IMR-90 (cell line): ENCODE results near the gene SLC35D1. TPM values are rescaled to one million over a fixed set of nuclear protein-coding genes. Genes with fewer than 3 reads are reported as not detected.
A peak's percentile ranks its signal among the peaks of the same experiment; 100 is the strongest.

Experiments used
- ATAC-seq: fragments of 200-7000 bp; cut with Tn5 transposase; 2 replicates; pipeline ENCODE4 v1.9.1; 2020; ENCODE audit warnings: low read depth, mild to moderate bottlenecking, moderate library complexity
- BruUV-seq: library from RNA; stranded (reverse); fragments of 400-500 nt; replicated peaks from 2 replicates; lab custom pipeline; 2021; lab: Mats Ljungman, UMichigan
- CTCF ChIA-PET: fragments of 300-600 bp; formaldehyde crosslinking; extraction: SDS; loops from one replicate; lab custom pipeline; 2021; ENCODE audit warnings: antibody characterized with exemption; lab: Yijun Ruan, JAX
- POLR2A ChIA-PET: fragments of 300-600 bp; sonication (Branson Sonifier 250); formaldehyde crosslinking; loops from one replicate; lab custom pipeline; 2022; ENCODE audit warnings: antibody characterized with exemption; ENCODE audit not compliant: unreplicated experiment; lab: Charles Lee
- DNase-seq: peaks from one replicate; pipeline ENCODE4 v3.0.0; 2013
- H2AFZ ChIP-seq: replicated peaks from 2 replicates; pipeline ENCODE3; 2013; ENCODE audit warnings: low read length, mild to moderate bottlenecking; ENCODE audit not compliant: poor library complexity
- H2AK5ac ChIP-seq: 2 replicates; pipeline ENCODE4 v1.6.1; 2013; ENCODE audit warnings: low read depth, low read length, inconsistent platforms
- H2AK9ac ChIP-seq: replicated peaks from 2 replicates; pipeline ENCODE3; 2013; ENCODE audit warnings: mild to moderate bottlenecking, low read depth, low read length, moderate library complexity; ENCODE audit not compliant: poor library complexity
- H2BK120ac ChIP-seq: 2 replicates; pipeline ENCODE4 v1.6.1; 2013; ENCODE audit warnings: low read depth, low read length, inconsistent platforms
- H2BK15ac ChIP-seq: 3 replicates; pipeline ENCODE4 v1.6.1; 2013; ENCODE audit warnings: low read depth, low read length, inconsistent platforms
- H2BK20ac ChIP-seq: 2 replicates; pipeline ENCODE4 v1.6.1; 2013; ENCODE audit warnings: low read depth, mild to moderate bottlenecking, inconsistent platforms, low read length, moderate library complexity
- H2BK5ac ChIP-seq: 2 replicates; pipeline ENCODE4 v1.6.1; 2013; ENCODE audit warnings: mild to moderate bottlenecking, low read depth, low read length, inconsistent platforms; ENCODE audit not compliant: poor library complexity, severe bottlenecking
- H3K14ac ChIP-seq: replicated peaks from 2 replicates; pipeline ENCODE4 v1.6.1; 2013; ENCODE audit warnings: low read depth, low read length, inconsistent platforms
- H3K18ac ChIP-seq: 2 replicates; pipeline ENCODE4 v1.6.1; 2013; ENCODE audit warnings: low read depth, low read length, control low read depth
- H3K23ac ChIP-seq: 2 replicates; pipeline ENCODE4 v1.6.1; 2013; ENCODE audit warnings: low read depth, low read length, inconsistent platforms
- H3K27ac ChIP-seq: 2 replicates; pipeline ENCODE4 v1.5.1; 2013; ENCODE audit warnings: mild to moderate bottlenecking, control low read depth, low read length; ENCODE audit not compliant: insufficient read depth
- H3K27me3 ChIP-seq: 2 replicates; pipeline ENCODE4 v1.6.1; 2013; ENCODE audit warnings: low read length; ENCODE audit not compliant: control insufficient read depth, insufficient read depth
- H3K36me3 ChIP-seq: 2 replicates; pipeline ENCODE4 v1.6.1; 2013; ENCODE audit warnings: low read length, mixed read lengths; ENCODE audit not compliant: control insufficient read depth, insufficient read depth
- H3K4ac ChIP-seq: 2 replicates; pipeline ENCODE4 v1.6.1; 2013; ENCODE audit warnings: low read depth, low read length, inconsistent platforms
- H3K4me1 ChIP-seq: 2 replicates; pipeline ENCODE4 v1.6.1; 2013; ENCODE audit warnings: low read length, mixed read lengths; ENCODE audit not compliant: control insufficient read depth, insufficient read depth
- H3K4me2 ChIP-seq: 2 replicates; pipeline ENCODE4 v1.6.1; 2013; ENCODE audit warnings: low read depth, mild to moderate bottlenecking, control low read depth, low read length, moderate library complexity
- H3K4me3 ChIP-seq: 2 replicates; pipeline ENCODE4 v1.5.1; 2013; ENCODE audit warnings: low read depth, mild to moderate bottlenecking, control low read depth, low read length, moderate library complexity; ENCODE audit not compliant: insufficient read depth
- H3K56ac ChIP-seq: 2 replicates; pipeline ENCODE4 v1.6.1; 2013; ENCODE audit warnings: low read length, inconsistent platforms; ENCODE audit not compliant: insufficient read depth; ENCODE audit errors: extremely low read depth
- H3K79me1 ChIP-seq, 2 experiments: 2 replicates each; pipeline ENCODE4 v1.6.1; 2013; ENCODE audit warnings: low read length in 2 of 2, inconsistent platforms in 1 of 2, low read depth in 1 of 2
- H3K9ac ChIP-seq: 2 replicates; pipeline ENCODE4 v1.6.1; 2013; ENCODE audit warnings: low read depth, low read length, control low read depth
- H3K9me1 ChIP-seq: 2 replicates; pipeline ENCODE4 v1.6.1; 2013; ENCODE audit warnings: low read length, inconsistent platforms; ENCODE audit not compliant: insufficient read depth
- H3K9me3 ChIP-seq: 2 replicates; pipeline ENCODE4 v1.6.1; 2013; ENCODE audit warnings: low read length; ENCODE audit not compliant: control insufficient read depth, insufficient read depth
- H4K20me1 ChIP-seq: 2 replicates; pipeline ENCODE4 v1.6.1; 2013; ENCODE audit warnings: low read length, inconsistent platforms; ENCODE audit not compliant: insufficient read depth
- H4K5ac ChIP-seq: 2 replicates; pipeline ENCODE4 v1.6.1; 2013; ENCODE audit warnings: mild to moderate bottlenecking, low read depth, low read length, control low read depth
- H4K8ac ChIP-seq, 2 experiments: 2 replicates each; pipeline ENCODE4 v1.6.1; 2013; ENCODE audit warnings: low read depth in 2 of 2, low read length in 2 of 2, control low read depth in 1 of 2, inconsistent platforms in 1 of 2
- H4K91ac ChIP-seq: 2 replicates; pipeline ENCODE4 v1.6.1; 2013; ENCODE audit warnings: low read depth, low read length, inconsistent platforms; ENCODE audit not compliant: insufficient read depth
- CEBPB ChIP-seq: IDR thresholded peaks from 2 replicates; pipeline ENCODE4 v1.6.1; 2012; ENCODE audit warnings: low read depth, low read length, improper control_type of control experiment
- CHD1 ChIP-seq: IDR thresholded peaks from 2 replicates; pipeline ENCODE4 v1.6.1; 2012; ENCODE audit warnings: low read depth, low read length, improper control_type of control experiment
- CTCF ChIP-seq: conservative IDR thresholded peaks from 2 replicates; pipeline ENCODE4 v1.5.1; 2012; ENCODE audit warnings: mild to moderate bottlenecking, low read depth, low read length, improper control_type of control experiment
- FOS ChIP-seq: fragments of 150-350 bp; IDR thresholded peaks from 2 replicates; pipeline ENCODE4 v1.6.1; 2016; ENCODE audit warnings: low read depth, low read length
- MAFK ChIP-seq: IDR thresholded peaks from 2 replicates; pipeline ENCODE4 v1.6.1; 2012; ENCODE audit warnings: low read depth, low read length, improper control_type of control experiment
- MAZ ChIP-seq: IDR thresholded peaks from 2 replicates; pipeline ENCODE4 v1.6.1; 2012; ENCODE audit warnings: low read depth, mild to moderate bottlenecking, low read length, improper control_type of control experiment, moderate library complexity, borderline replicate concordance
- NFE2L2 ChIP-seq: fragments of 150-350 bp; IDR thresholded peaks from 2 replicates; pipeline ENCODE4 v1.6.1; 2016; ENCODE audit warnings: low read depth, mild to moderate bottlenecking, low read length
- POLR2A ChIP-seq: IDR thresholded peaks from 2 replicates; pipeline ENCODE4 v1.6.1; 2012; ENCODE audit warnings: mild to moderate bottlenecking, low read depth, low read length
- RAD21 ChIP-seq: IDR thresholded peaks from 2 replicates; pipeline ENCODE4 v1.6.1; 2012; ENCODE audit warnings: low read length, improper control_type of control experiment
- RCOR1 ChIP-seq: IDR thresholded peaks from 2 replicates; pipeline ENCODE4 v1.6.1; 2012; ENCODE audit warnings: mild to moderate bottlenecking, low read length, improper control_type of control experiment; ENCODE audit not compliant: insufficient replicate concordance
- RFX5 ChIP-seq: IDR thresholded peaks from 2 replicates; pipeline ENCODE4 v1.8.0; 2012; ENCODE audit warnings: low read depth, mild to moderate bottlenecking, low read length, moderate library complexity
- SMC3 ChIP-seq: fragments of 150-350 bp; IDR thresholded peaks from 2 replicates; pipeline ENCODE4 v1.6.1; 2016; ENCODE audit warnings: low read depth, mild to moderate bottlenecking, antibody characterized with exemption, low read length, moderate library complexity
- USF2 ChIP-seq: fragments of 150-350 bp; IDR thresholded peaks from 2 replicates; pipeline ENCODE4 v1.6.1; 2017; ENCODE audit warnings: mild to moderate bottlenecking, antibody characterized with exemption, low read length, low read depth
- WGBS, 2 experiments: methylation state at CpG; one replicate each; pipeline versions ENCODE4 v1.1.5 to v1.1.7; 2013; ENCODE audit warnings: missing lambda C conversion rate in 2 of 2; ENCODE audit not compliant: insufficient read length in 1 of 2; ENCODE audit errors: extremely low coverage in 2 of 2; 5-methylcytosine and 5-hydroxymethylcytosine counted together
- dilution Hi-C: fragments of 300-500 bp; cut with HindIII; formaldehyde crosslinking; loops from one replicate; pipeline ENCODE4 v1.14.3; 2018; ENCODE audit warnings: low sequenced_read_pairs; ENCODE audit not compliant: unreplicated experiment
- in situ Hi-C: fragments of 300-500 bp; cut with MboI; formaldehyde crosslinking; loops from 3 replicates; pipeline ENCODE4 v1.14.3; 2019; ENCODE audit warnings: low sequenced_read_pairs, inconsistent platforms, mixed read lengths
- intact Hi-C: fragments of 100-400 bp; cut with micrococcal nuclease; formaldehyde crosslinking; loops from 2 replicates; pipeline ENCODE4 v1.10.0; 2022
- polyA plus RNA-seq, 3 experiments: library from polyadenylated mRNA; depleted of rRNA; stranded (reverse); fragments of >200 nt; gene quantifications; 2 replicates each; pipeline ENCODE4 v1.2.3, GENCODE V29; 2012; ENCODE audit warnings: low replicate concordance in 1 of 3
- total RNA-seq: library from RNA; depleted of rRNA; stranded (reverse); fragments of >200 nt; gene quantifications from 2 replicates; pipeline ENCODE4 v1.2.3, GENCODE V29; 2012

The SLC35D1 gene
- total and polyA plus RNA-seq, 2 of the 4 experiments (the other 2 are of a cell fraction) = 7.2 to 16.3 TPM

- no peak for TF ChIP-seq MAZ
- TF ChIP-seq RCOR1 = no peak
- TF ChIP-seq RFX5 = no peak
- no peak for TF ChIP-seq CTCF
- no peak for TF ChIP-seq FOS
- TF ChIP-seq MAFK = no peak
- no peak for TF ChIP-seq RAD21
- no peak for TF ChIP-seq CEBPB
- TF ChIP-seq USF2 = no peak
- no peak for TF ChIP-seq POLR2A
- no peak for TF ChIP-seq NFE2L2
- TF ChIP-seq CHD1 = no peak
- no peak for TF ChIP-seq SMC3
- H2BK120ac ChIP-seq = no peak overlapping the region
- no TSS peak for BruUV-seq
- whole genome bisulfite sequencing, 2 experiments = no CpG with 5 or more reads among the region's 1 CpG
- H3K4ac ChIP-seq = no peak overlapping the region
- no peak overlapping the region for H4K5ac ChIP-seq
- H3K4me1 ChIP-seq = no peaks in the 10 kb centered on the region
- H4K91ac ChIP-seq = no peak overlapping the region
- H3K4me2 ChIP-seq = no peak overlapping the region
- no peak overlapping the region for H3K18ac ChIP-seq
- H3K27ac ChIP-seq = no peak overlapping the region
- H3K4me3 ChIP-seq = no peak overlapping the region
- peaks cover 16 to 45% of the 10 kb centered on the region in 2 experiments for H3K79me1 ChIP-seq
- H3K9me3 ChIP-seq = no peaks in the 10 kb centered on the region
- POLR2A ChIA-PET = no interaction called here
- CTCF ChIA-PET = interaction anchor here (1.0 kb wide), 2 partner anchors 9 to 145 kb away, joined by 3 to 4 read pairs; no protein-coding TSS in a partner anchor
- dilution Hi-C loops (no loop called here), in situ Hi-C loops (no loop called here), intact Hi-C loops (no loop called here)
- no peak overlapping the region for H2AK9ac ChIP-seq
- peaks cover 3% of the 10 kb centered on the region for H3K9me1 ChIP-seq
- no peak overlapping the region for H3K23ac ChIP-seq
- DNase-seq = peak; percentile 13
- no peaks in the 10 kb centered on the region for H4K20me1 ChIP-seq
- H3K27me3 ChIP-seq = no peaks in the 10 kb centered on the region
- no peak overlapping the region for H2BK15ac ChIP-seq
- no peak overlapping the region for H3K14ac ChIP-seq
- no peak overlapping the region for H4K8ac ChIP-seq
- peak; percentile 32; the same call in 1 of the 2 replicates for ATAC-seq
- H3K36me3 ChIP-seq = peaks cover 19% of the 10 kb centered on the region
- H2AK5ac ChIP-seq = no peak overlapping the region
- H3K56ac ChIP-seq = no peak overlapping the region
- H3K9ac ChIP-seq = no peak overlapping the region
- H2AFZ ChIP-seq = no peak overlapping the region
- no peak overlapping the region for H2BK20ac ChIP-seq
- H2BK5ac ChIP-seq = peak overlapping the region; percentile 35
These were observed 49.8 kb downstream of the SLC35D1 start for GRCh38 chr1:67004176-67004575.
